HG03558 (cell line): ENCODE measurements around the gene TPMT.

Experiments
- ATAC-seq: cut with Tn5 transposase; IDR thresholded peaks from one replicate; pipeline ENCODE4 v1.9.1; 2021; ENCODE audit warnings: moderate number of reproducible peaks; ENCODE audit not compliant: unreplicated experiment; ENCODE audit errors: extremely low read depth

Gene TPMT

GRCh38 chr6:18119236-18119635 lies 35.6 kb downstream of the TPMT start:
- no peak for ATAC-seq

- no peak for ATAC-seq
Observed at GRCh38 chr6:18118330-18118729, 36.5 kb downstream of the TPMT start.

- no peak for ATAC-seq
Observed at GRCh38 chr6:18117136-18117535, 37.7 kb downstream of the TPMT start.

- ATAC-seq = peak; percentile 41
Observed at GRCh38 chr6:18115356-18115755, 39.5 kb downstream of the TPMT start.

- no peak for ATAC-seq
Observed at GRCh38 chr6:18110162-18110561, 44.7 kb downstream of the TPMT start.

- no peak for ATAC-seq
Observed at GRCh38 chr6:18107061-18107460, 47.8 kb downstream of the TPMT start.

GRCh38 chr6:18102783-18103509 lies 51.9 kb downstream of the TPMT start:
- no peak for ATAC-seq

- no peak for ATAC-seq
Observed at GRCh38 chr6:18101873-18102272, 53.0 kb downstream of the TPMT start.

- no peak for ATAC-seq
Observed at GRCh38 chr6:18101271-18101670, 53.6 kb downstream of the TPMT start.

- ATAC-seq = no peak
Observed at GRCh38 chr6:18100296-18100695, 54.6 kb downstream of the TPMT start.

GRCh38 chr6:18099511-18099910 lies 55.4 kb downstream of the TPMT start:
- no peak for ATAC-seq

GRCh38 chr6:18096423-18096822 lies 58.5 kb downstream of the TPMT start:
- no peak for ATAC-seq

GRCh38 chr6:18091382-18091781 lies 63.5 kb downstream of the TPMT start:
- ATAC-seq = no peak

GRCh38 chr6:18090349-18090786 lies 64.5 kb downstream of the TPMT start:
- ATAC-seq = no peak

GRCh38 chr6:18088419-18089296 lies 66.2 kb downstream of the TPMT start:
- ATAC-seq = no peak

GRCh38 chr6:18087396-18088165 lies 67.3 kb downstream of the TPMT start:
- ATAC-seq = no peak

- ATAC-seq = no peak
Observed at GRCh38 chr6:18081025-18081668, 73.7 kb downstream of the TPMT start.

GRCh38 chr6:18080544-18080943 lies 74.3 kb downstream of the TPMT start:
- ATAC-seq = no peak

GRCh38 chr6:18078866-18079265 lies 76.0 kb downstream of the TPMT start:
- ATAC-seq = no peak
